ENCODE data around the gene ACTMAP.

DNA sequence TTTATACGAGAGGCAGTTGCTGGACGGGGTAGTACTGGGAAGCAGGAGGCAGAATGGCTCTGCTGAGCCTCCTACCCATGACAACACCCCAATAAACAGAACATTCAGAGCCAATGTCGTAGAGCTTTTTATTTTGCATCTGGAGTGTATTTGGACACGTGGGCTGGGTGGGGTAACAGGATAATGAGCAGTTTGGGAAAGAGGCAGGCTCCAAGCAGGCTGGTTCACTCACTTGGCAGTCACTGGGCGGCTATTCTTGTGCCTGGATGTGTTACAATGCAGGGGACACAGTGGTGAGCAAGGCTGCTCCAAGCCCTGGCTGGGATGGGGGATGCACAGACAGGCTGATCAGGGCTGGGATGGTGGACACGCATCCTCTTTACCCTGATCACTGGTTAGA lies 9.5 kb downstream of the ACTMAP start:
- TF ChIP-seq ZFP36 (IDR thresholded peaks at IDR 0.05; ENCODE audit: low read depth, low read length, partially characterized antibody) (no peak), NBN (IDR thresholded peaks at IDR 0.05; ENCODE audit: low read depth) (no peak), POLR2A (conservative IDR thresholded peaks at IDR 0.05) (no peak)

Data from K562 (cell line).